Measurements from ENCODE around the gene ANTXR1. TPM values are rescaled to one million over a fixed set of nuclear protein-coding genes. Genes with fewer than 3 reads are reported as not detected.

ANTXR1 gene
- total and polyA plus RNA-seq, 9 of the 15 experiments (the other 6 are each of a cell fraction or from before 2014, with no cell fraction given) = 0.07 to 1.00 (median 0.54) TPM

DNA sequence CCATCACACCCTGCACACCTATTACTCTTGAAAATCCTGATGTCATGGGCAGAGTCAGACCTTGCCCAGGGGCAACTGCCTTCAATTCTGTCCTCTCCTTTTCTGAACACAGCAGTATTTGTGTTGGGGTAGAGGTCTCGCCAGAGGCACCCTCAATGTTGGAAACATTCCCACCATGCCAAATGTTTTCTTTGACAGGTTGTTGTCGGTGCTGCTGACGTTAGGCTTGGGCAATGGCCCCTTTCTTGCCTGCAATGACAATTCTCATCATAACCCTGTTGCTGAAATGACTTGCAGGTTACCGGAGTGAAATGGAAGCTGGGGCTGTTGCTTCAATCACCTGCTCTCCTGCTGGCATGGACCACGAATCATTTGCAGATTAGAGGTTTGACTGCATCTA, 20.6 kb upstream of the ANTXR1 start:
- BruUV-seq (replicated peaks) = no TSS peak
- no peak overlapping the region for H3K4me3 ChIP-seq
- H3K27me3 ChIP-seq (ENCODE audit: control insufficient read depth in 2 of 2, insufficient read depth in 2 of 2, low read length in 2 of 2) = peaks cover 0 to 21% of the 10 kb centered on the region in 2 experiments; a peak in 4 of 5 replicates
- no peaks in the 10 kb centered on the region for H4K20me1 ChIP-seq (replicated peaks; ENCODE audit: control insufficient read depth, insufficient read depth, low read length)
- no peaks in the 10 kb centered on the region for H3K4me1 ChIP-seq (replicated peaks in 1 of 2; ENCODE audit: control insufficient read depth in 2 of 2, insufficient read depth in 2 of 2, low read length in 2 of 2)
- in situ Hi-C loops (cut with MboI) (no loop called here), intact Hi-C loops (cut with micrococcal nuclease) (no loop called here)
- H2AFZ ChIP-seq (ENCODE audit: low read depth, low read length) = no peak overlapping the region
- ChIA-PET POLR2A (interaction anchor here (0.5 to 0.6 kb wide), 3 partner anchors 20 to 174 kb away, joined by 3 read pairs; no protein-coding TSS in a partner anchor), CTCF (ENCODE audit: low intra/inter-chr PET ratio) (no interaction called here)
- H3K9me1 ChIP-seq (ENCODE audit: control insufficient read depth, insufficient read depth, low read length) = no peaks in the 10 kb centered on the region
- no peak for ATAC-seq
- no peak for FAIRE-seq
- no peak overlapping the region for H3K4me2 ChIP-seq (ENCODE audit: insufficient read depth, low read length)
- H3K27ac ChIP-seq (ENCODE audit: extremely low read depth, low read depth, low read length) = no peak overlapping the region
- H3K36me3 ChIP-seq (ENCODE audit: control insufficient read depth, insufficient read depth, low read length) = no peaks in the 10 kb centered on the region
- H3K79me2 ChIP-seq (ENCODE audit: control insufficient read depth, insufficient read depth, low read length) = no peaks in the 10 kb centered on the region
- DNase-seq (ENCODE audit: extremely low read depth in 1 of 4, low spot score in 3 of 4) = no peak
- H3K9me3 ChIP-seq (replicated peaks; ENCODE audit: control insufficient read depth, insufficient read depth, low read depth, low read length) = no peaks in the 10 kb centered on the region
- WGBS (ENCODE audit: insufficient coverage, low coverage, missing lambda C conversion rate) = under 1% methylated on average over 5 of the region's 5 CpGs
- H3K9ac ChIP-seq (ENCODE audit: insufficient read depth in 1 of 2, low read depth in 2 of 2, low read length in 2 of 2) = no peak overlapping the region
- TF ChIP-seq, protein P1, sequence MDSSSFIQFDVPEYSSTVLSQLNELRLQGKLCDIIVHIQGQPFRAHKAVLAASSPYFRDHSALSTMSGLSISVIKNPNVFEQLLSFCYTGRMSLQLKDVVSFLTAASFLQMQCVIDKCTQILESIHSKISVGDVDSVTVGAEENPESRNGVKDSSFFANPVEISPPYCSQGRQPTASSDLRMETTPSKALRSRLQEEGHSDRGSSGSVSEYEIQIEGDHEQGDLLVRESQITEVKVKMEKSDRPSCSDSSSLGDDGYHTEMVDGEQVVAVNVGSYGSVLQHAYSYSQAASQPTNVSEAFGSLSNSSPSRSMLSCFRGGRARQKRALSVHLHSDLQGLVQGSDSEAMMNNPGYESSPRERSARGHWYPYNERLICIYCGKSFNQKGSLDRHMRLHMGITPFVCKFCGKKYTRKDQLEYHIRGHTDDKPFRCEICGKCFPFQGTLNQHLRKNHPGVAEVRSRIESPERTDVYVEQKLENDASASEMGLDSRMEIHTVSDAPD (CRISPR knock-in tag; IDR thresholded peaks at IDR 0.05) = no peak
- TF ChIP-seq CREM (IDR thresholded peaks at IDR 0.05; ENCODE audit: low read depth) (no peak), NFE2L1 (tag; IDR thresholded peaks at IDR 0.05; ENCODE audit: borderline replicate concordance, low read depth) (no peak), ZNF707 (CRISPR knock-in tag; conservative IDR thresholded peaks at IDR 0.05) (no peak), THRB (CRISPR knock-in tag; conservative IDR thresholded peaks at IDR 0.05) (no peak), MIER1 (IDR thresholded peaks at IDR 0.05; ENCODE audit: low read depth) (no peak), PREB (CRISPR knock-in tag; IDR thresholded peaks at IDR 0.05) (no peak), ZNF239 (CRISPR knock-in tag; IDR thresholded peaks at IDR 0.05) (no peak), TAF1 (IDR thresholded peaks at IDR 0.05; ENCODE audit: control insufficient read depth, extremely low read depth, insufficient read depth, low read length, severe bottlenecking) (no peak), ATF2 (CRISPR knock-in tag; IDR thresholded peaks at IDR 0.05) (no peak), ZNF778 (CRISPR knock-in tag; IDR thresholded peaks at IDR 0.05) (no peak), U2AF2 (optimal IDR thresholded peaks at IDR 0.05; ENCODE audit: low read depth, low read length) (no peak)
- TF ChIP-seq, protein P2, sequence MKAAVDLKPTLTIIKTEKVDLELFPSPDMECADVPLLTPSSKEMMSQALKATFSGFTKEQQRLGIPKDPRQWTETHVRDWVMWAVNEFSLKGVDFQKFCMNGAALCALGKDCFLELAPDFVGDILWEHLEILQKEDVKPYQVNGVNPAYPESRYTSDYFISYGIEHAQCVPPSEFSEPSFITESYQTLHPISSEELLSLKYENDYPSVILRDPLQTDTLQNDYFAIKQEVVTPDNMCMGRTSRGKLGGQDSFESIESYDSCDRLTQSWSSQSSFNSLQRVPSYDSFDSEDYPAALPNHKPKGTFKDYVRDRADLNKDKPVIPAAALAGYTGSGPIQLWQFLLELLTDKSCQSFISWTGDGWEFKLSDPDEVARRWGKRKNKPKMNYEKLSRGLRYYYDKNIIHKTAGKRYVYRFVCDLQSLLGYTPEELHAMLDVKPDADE (conservative IDR thresholded peaks at IDR 0.05; ENCODE audit: control insufficient read depth, low read depth, low read length) = no peak
- TF ChIP-seq, protein P3, sequence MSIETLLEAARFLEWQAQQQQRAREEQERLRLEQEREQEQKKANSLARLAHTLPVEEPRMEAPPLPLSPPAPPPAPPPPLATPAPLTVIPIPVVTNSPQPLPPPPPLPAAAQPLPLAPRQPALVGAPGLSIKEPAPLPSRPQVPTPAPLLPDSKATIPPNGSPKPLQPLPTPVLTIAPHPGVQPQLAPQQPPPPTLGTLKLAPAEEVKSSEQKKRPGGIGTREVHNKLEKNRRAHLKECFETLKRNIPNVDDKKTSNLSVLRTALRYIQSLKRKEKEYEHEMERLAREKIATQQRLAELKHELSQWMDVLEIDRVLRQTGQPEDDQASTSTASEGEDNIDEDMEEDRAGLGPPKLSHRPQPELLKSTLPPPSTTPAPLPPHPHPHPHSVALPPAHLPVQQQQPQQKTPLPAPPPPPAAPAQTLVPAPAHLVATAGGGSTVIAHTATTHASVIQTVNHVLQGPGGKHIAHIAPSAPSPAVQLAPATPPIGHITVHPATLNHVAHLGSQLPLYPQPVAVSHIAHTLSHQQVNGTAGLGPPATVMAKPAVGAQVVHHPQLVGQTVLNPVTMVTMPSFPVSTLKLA (conservative IDR thresholded peaks at IDR 0.05) = no peak
